Left renal pelvis (tissue), 4 donors: ENCODE results near the gene MIF4GD. TPM values are rescaled to one million over a fixed set of nuclear protein-coding genes. Genes with fewer than 3 reads are reported as not detected.
"Not testable (repeated sequence)": the region's sequence is repeated elsewhere in the genome, so short reads cannot be mapped to it uniquely, and the experiment has no call there.

Source experiments
- DNase-seq, 4 donors: peaks; one replicate each; pipeline ENCODE4 v3.0.0-alpha.2; 2013; ENCODE audit warnings: low read depth in 4 of 4, low spot score in 3 of 4
- polyA plus RNA-seq, 4 donors: library from polyadenylated mRNA; unstranded; fragments of 120-200 nt; gene quantifications; one replicate each; pipeline ENCODE4 v1.2.1, GENCODE V29; 2013; ENCODE audit not compliant: insufficient read length in 4 of 4

Gene MIF4GD
- polyA plus RNA-seq, 4 donors = 16.1 to 22.5 (median 20.4) TPM

DNA sequence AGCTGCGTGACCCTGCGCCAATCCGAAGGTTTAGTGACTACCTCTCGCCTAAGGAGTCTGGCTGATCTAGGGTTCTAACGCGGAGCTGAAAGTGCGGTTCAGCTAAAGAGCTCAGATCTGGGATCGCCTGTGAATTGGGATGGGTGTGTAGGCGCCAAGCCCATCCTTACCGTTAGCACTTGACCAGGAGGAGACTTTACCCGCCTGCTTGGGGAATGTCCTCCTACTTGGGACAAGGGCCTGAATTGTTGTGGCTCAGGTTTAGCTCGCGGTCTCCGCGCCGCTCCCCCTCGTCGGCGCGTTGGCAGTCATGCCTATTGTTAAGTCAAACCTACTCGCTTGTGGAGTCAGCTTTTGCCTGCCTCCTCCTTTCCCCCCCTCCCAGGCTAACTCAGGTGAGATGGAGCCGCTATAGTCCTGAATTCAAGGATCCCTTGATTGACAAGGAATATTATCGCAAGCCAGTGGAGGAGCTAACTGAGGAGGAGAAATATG lies 8.9 kb downstream of the MIF4GD start:
- no peak for DNase-seq

DNA sequence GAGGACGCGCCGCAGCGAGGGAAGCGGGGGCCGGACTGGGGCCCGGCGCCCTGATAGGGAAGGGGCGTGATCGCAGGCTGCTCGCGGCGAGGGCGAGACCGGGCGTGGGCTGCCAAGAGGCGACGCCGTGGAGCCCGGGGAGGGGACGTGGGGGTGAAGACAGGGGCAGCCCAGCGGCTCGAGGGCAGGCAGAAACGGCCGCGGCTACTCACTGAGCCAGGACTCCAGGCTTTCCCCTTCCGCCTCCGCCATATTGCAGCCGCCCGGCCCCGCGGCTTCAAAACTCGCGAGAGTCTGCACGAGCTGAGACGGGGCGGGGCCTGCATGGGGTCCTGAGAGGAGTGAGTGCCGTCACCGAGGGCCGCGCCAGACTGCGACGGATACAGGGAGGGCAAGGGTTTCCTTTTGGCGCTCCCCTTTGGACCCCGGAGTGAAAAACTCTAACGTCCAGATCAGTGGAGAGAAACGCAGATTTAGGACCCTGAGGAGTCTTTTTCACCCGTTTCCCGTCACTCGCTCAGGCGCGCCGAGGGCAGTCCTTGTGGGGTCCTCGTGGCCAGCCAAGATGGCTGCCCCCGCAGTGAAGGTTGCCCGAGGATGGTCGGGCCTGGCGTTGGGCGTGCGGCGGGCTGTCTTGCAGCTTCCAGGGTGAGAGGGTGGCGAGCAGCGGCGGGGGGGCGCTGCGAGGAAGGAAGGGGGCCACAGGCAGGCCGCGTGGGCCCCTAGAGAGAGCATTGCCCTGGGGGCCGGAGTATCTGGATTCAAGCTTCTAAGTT lies 9.5 kb downstream of the MIF4GD start, which contains the start of the genes GGA3 and MRPS7:
Gene GGA3 (minus strand): TSS at position 271 of the 776 bp plus-strand sequence. CDS start 19 bp downstream, at position 252.
Gene MRPS7 (plus strand): TSS at position 544 of the 776 bp plus-strand sequence. CDS start 22 bp downstream, at position 566.
- DNase-seq = peak; percentile 90 to 92 (median 91)

DNA sequence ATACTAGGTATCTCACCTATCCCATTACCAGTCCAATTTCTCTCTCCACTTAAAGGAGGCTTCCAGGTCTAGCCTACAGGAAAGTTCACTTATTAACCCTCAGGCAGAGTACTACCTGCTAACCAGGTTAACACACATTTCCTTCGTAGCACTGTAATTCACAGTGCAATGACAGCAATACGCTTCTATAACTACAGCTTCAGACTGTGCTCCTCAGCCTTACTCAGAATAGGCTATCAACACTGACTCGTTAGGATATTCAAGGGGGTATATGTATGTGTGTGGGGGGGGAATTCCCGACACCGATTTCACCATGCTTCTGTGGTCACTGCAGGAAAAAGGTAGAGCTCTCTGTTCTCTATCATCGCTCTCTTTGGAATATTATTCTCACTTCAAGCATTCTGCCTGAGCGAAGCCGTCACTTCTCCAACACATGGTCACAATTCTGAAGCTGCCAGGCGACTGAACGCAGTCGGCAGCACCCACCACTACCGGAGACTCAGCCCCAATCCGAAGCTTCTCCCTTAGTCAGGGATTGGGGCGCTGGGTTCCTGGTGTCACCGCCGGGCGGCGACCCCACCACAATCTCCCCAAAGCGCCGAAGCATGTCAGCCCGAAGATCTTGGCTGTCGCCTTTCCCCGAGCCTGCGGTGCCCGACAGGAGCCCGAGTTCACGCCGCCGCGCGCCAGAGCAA lies 10.2 kb downstream of the MIF4GD start:
- DNase-seq = no peak

DNA sequence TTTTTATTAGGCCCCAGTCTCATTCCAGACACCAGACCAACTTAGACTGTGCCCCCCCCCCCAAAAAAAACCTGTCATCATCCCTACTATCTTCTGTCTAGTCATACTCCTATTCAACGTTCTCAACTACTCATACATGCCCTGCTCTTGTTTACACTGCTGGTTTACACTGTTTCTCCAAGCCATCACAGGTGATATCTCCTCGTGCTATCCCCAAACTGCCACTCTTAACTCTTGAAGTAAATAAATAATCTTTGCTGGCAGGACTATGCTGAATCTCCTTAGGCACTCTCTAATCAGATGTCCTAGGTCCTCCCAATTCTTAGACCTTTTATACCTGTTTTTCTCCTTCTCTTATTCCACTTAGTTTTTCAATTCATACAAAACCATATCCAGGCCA lies 13.8 kb downstream of the MIF4GD start:
- not testable (repeated sequence) for DNase-seq

DNA sequence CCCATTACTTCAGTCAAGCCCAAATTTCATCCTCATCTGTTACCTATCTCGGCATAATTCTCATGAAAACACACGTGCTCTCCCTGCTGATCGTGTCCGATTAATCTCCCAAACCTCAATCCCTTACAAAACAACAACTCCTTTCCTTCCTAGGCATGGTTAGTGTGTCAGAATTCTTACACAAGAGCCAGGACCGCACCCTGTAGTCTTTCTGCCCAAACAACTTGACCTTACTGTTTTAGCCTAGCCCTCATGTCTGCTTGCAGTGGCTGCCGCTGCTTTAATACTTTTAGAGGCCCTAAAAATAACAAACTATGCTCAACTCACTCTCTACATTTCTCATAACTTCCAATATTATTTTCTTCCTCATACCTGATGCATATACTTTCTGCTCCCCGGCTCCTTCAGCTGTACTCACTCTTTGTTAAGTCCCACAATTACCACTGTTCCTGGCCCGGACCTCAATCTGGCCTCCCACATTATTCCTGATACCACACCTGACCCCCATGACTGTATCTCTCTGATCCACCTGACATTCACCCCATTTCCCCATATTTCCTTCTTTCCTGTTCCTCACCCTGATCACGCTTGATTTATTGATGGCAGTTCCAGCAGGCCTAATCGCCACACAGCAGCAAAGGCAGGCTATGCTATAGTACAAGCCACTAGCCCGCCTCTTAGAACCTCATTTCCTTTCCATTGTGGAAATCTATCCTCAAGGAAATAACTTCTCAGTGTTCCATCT lies 14.9 kb downstream of the MIF4GD start:
- DNase-seq = not testable (repeated sequence)

DNA sequence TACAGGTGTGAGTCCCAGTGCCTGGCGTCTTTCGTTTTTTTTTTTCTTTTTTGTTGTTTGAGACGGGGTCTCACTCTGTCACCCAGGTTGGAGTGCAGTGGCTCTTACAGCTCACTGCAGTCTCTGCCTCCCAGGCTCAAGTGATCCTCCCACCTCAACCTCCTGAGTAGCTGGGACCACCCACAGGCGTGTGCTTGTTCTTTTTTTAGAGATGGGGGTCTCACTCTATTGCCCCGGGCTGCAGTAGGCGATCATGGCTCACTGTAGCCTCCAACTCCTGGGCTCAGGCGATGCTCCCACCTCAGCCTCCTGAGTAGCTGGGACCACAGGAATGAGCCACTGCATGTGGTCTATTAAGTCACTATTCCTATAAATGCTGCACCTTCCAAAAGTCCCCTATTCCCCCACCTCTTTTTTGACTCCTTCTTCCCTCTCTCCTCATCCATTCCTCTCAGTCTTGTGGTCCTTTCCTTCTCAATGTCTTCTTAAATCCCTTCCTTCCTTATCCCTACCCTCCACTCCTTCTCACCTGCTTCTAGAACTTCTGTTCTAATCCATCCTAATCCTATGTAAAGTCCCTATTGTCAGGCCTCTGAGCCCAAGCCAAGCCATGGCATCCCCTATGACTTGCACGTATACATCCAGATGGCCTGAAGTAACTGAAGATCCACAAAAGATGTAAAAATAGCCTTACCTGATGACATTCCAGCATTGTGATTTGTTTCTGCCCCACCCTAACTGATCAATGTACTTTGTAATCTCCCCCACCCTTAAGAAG lies 18.8 kb downstream of the MIF4GD start:
- no peak for DNase-seq

DNA sequence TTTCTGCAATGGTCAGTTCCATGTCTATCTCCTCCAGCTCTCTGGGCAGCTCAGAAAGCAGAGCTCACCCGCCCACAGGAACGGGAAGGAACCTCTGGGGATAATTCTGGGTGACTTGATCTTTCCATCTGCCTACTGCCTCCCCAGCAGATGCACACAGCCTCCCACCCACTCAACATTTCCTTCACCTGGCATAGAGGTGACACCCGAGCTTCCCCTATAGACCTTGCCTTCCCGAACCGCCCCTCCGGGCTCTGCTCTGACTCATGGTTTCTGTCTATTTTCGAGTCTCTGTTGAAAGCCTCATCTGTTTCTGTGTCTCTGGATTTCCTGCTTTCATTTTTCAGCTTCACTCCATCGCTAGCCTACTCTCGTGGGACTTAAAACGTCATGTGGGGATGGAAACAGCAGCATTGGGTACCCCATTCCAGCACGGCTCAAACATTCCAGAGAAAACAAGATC lies 21.0 kb downstream of the MIF4GD start:
- no peak for DNase-seq

DNA sequence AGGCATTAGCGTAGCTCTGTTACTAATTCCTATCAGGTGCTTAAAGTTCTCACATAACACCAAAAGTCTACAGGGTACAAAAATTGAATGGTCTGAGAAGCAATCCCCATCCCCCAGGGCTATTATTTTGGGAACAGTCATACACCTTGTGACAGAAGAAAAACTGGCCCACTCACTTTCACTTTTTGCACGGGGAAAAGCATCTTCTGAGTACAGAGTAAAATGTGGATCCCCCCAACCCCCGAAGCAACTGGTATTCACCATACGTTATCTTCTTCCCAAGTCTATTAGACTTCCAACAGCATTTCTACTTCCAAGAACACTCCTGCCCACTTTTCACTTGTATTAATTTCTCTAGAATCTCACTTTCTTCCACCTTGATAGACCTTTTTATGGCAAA lies 21.5 kb downstream of the MIF4GD start:
- no peak for DNase-seq

DNA sequence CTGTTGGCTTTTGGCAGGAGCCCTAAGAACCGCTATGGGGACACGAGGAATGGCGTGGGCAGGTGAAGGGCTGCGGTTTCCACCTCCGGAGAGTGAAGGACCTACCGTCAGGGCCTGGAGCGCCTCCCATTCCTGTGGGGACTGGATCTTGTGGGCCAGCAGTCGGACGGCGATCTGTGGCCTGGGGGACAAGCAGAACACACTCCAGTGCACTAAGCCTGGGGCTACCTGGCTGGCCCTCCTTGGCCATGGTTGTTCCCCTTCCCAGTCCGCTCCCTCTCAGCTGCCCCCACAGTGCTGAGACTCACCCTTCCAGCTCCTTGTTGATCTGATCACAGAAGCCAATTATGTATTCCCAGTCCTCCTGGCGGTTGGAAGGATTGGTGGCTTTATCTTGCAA lies 24.6 kb downstream of the MIF4GD start:
- DNase-seq = no peak

DNA sequence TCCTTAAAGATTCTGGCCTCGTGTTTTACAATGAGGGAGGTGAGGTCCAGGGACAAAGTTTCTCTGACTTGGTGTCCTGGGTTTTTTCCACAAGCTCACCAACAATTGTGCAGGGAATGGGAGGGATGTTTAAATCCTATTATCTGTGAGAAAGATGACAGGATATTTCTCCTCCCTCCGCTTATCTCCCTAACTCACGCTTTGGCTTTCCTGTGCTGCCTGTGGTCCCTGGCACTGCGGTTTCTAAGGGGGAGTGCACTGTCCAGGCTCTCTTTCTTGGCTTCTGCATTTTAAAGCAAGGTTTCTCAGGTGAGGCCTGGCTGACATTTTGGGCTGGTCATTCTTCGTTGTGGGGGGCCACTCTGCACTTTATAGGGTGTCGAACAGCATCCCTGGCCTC lies 26.0 kb downstream of the MIF4GD start:
- no peak for DNase-seq

DNA sequence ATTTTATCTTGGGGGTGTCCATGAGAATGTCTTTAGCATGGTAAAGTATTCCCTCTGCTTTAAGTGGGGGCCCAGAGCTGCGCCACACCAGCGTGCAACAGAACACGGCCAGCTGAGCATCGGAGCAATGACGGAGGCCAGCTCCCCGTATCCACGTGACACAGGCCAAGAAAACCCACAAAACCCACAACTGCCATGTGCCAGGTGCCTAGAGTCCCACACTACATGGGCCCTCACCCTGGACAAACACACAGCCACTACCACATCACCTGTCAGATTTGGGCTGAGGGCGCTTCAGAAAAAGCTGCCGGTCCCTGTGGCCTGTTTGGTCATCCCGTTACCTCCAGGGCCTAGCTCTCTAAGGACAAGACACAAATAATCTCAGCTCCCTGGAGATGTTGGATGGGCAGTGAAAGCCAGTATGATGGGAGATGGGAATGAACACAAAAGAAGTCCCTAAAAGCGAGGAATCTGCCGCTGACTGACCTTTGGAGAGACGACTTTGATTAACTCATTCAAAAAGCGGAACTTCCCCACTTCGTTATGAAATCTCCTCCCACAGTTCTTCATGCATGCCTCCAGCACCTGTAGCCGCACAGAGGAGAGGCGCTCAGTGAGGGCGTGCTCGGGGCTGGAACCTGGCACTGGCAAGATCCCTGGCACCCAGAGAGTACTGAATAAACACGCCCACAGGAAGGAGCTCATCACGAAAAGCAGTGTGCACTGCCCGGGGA lies 26.7 kb downstream of the MIF4GD start:
- DNase-seq = no peak

DNA sequence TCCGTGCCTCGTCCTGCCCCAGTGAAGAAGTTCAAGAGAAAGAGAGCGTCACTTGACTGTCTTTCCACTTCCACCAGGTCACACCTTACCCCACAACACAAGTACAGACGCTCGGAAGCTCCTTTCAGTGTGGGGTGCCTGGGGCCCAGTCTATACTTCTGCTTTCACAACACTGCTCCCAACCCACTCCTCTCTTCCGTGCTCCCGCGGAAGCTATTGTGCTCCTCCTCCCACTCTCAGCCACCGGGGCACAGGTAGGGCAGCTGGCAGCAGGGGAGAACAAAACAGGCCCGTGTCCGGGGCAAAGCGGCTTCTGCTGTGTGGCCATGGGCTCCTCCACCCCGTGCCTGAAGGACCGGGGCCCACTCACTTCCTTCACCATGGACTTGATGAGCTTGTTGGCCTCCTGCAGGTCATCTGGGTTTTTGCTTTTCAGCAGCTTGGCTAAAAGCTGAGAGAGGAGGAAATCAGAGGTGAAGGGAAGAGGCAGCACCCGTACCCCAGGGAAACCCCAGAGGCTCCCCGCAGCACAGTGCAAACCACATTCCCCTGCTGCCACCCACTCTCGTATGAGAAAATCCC lies 28.5 kb downstream of the MIF4GD start:
- no peak for DNase-seq

DNA sequence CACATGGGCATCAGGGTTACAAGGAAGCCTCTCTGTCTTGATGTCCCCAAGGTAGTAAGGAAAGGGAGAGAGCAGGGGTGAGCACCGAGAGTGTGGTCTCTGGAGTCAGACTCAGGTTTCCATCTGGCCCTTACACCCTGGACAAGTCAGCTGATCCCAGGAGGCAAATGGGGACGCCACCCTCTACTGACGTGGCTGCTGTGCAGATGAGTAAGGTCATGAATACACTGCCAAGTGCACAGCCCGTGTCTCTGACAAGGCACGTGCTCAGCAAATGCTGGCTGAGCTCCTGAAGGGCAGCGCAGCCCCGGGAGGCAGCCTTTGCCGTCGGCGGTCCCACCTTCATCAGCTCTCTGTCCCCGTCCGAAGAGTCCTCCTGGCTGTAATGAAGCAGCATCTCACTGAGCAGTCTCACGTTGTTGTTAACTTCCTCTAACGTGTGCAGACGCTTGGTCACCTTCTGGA lies 29.0 kb downstream of the MIF4GD start:
- no peak for DNase-seq

DNA sequence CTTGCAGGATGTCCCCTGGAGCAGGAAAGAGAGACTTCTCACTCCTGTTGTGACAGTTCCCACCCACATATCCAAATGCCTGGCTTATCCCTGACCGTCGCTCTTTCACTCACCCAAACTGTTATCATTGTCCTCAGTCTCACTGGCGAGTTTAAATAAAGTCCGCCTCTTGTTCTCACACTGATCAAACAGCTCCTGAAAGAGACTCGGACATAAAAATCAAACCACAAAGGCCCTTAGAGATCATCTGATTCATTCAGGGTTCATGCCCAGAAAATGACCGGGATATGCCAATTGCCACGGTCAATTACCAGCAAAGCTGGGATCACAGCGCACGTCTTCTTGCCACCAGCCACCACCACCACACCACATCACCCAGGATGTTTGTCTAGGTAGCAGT lies 29.5 kb downstream of the MIF4GD start:
- DNase-seq = no peak

DNA sequence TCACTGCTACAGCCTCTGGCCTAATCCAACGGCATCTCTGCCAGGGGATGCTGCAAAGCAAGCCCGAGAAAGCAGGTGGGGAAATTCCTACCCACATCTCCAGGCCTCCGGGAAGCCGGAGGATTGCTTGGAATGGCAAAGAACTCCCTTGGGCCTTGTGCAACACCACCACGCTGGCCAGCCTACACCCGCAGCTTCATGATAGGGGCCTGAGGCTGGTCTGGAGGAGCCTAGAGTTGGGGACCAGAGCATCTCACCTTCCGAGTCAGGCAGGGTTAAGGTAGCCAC lies 29.9 kb downstream of the MIF4GD start:
- DNase-seq = no peak

DNA sequence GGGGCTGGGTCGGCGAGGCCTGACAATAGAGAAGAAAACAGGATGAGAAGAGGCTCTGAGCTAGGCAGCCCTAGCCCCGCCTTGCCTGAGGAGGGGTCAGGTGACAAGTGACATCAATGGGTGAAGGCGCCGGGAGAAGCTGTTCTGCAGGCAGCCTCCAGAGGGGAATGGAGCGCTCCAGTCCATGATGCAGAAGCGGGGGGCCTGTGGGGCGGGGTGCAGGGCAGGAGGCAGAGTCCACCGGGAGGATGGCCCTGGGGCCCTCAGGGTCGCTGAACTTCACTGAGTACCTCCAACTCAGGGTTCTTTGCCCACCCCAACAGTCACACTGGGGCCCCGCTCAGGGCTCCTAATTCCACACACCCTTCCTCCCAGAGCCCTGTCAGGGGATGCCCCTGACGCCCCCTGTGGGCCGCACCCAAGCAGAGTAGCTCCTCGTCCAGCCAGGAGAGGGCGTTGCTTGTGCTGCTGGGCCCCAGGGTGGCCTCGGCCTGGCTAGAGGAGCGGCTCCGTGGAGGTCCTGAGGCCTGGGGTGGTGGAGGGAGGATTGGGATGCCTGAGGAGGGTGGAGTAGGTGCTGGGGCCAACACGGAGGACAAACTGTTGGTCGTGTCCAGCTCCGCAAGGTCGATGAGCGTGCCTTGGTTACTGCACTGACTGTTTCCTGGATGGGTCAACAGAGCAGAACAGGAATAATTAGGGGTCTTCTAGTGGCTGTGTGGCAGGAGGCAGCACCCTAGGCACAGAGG lies 30.5 kb downstream of the MIF4GD start:
- no peak for DNase-seq

DNA sequence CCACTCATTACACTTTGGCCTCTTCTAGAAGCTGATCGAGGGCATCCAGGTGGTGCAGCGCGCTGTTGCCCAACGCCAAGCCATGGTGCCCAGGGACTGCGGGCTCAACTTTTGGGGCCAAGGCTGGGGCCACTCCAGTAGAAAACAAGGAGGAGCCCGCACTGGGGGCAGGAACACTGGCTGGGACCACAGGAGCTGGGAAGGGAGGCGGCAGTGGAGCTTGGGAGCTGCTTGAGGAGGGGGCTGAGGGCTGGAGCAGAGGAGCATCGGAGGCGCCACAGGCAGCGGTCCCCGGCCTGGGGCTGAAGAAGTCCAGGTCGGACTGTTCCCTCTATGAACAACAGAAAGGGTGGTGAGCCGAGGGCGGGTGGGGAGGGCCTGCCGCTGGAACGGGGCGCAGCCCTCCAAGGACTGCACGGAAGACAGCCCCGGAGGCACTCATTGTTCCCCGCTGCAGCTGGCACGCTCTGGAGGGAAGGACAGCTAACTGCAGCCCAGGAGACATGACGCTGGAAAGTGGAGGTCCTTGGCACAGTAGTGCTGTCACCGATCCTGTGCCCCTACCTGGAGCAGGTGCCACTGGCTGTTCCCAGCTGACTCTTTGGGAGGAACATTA lies 31.1 kb downstream of the MIF4GD start:
- no peak for DNase-seq

DNA sequence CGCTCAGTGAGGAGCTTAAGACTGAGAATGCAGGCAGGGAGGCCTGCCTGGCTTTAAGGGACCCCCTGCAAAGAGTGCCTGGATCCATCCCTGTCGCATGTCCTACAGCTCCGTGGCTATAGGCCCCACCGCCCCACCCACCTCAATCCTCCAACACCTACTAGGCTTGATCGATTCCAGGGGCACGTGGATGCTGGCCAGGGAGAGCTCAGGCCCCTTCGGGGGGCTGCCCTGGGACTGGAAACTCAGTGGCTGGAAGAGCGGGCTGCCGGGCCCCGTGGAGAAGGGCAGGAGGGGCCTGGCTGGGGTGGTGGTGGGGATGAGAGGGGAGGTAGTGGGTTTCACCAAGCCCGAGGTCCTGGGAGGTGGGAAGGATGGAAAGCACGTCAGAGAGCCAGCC lies 31.8 kb downstream of the MIF4GD start:
- no peak for DNase-seq
